A549 (cell line): Measurements from ENCODE around the gene STRADB.

Experiments
- CBX2 ChIP-seq: fragments of 200-600 bp; sonication (generic); IDR thresholded peaks from 2 replicates; pipeline ENCODE4 v1.6.1; 2016; ENCODE audit warnings: low read depth, mild to moderate bottlenecking, borderline replicate concordance
- CHD2 ChIP-seq: fragments of 150-350 bp; IDR thresholded peaks from 2 replicates; pipeline ENCODE4 v1.6.1; 2014; ENCODE audit warnings: low read length; ENCODE audit not compliant: partially characterized antibody
- EP300 ChIP-seq, 2 experiments: fragments of >200 bp; sonication (Bioruptor Twin); formaldehyde crosslinking; IDR thresholded peaks; 2 replicates in 1 of 2; 3 replicates in 1 of 2; pipeline ENCODE4 v1.6.1; 2016 to 2017
- FOSB ChIP-seq: fragments of 250-450 bp; sonication (Bioruptor Pico); IDR thresholded peaks from 2 replicates; pipeline ENCODE4 v1.5.0; 2020; ENCODE audit warnings: mild to moderate bottlenecking, moderate library complexity
- JUN ChIP-seq, 2 experiments: fragments of >200 bp; sonication (Bioruptor Twin); formaldehyde crosslinking; IDR thresholded peaks; 2 replicates in 1 of 2; 3 replicates in 1 of 2; pipeline ENCODE4 v1.6.1; 2016 to 2017
- MAFK ChIP-seq: fragments of 450-650 bp; IDR thresholded peaks from 2 replicates; pipeline ENCODE4 v1.6.1; 2014; ENCODE audit not compliant: partially characterized antibody
- MYC ChIP-seq: IDR thresholded peaks from 2 replicates; pipeline ENCODE4 v1.6.1; 2012; ENCODE audit warnings: mild to moderate bottlenecking, inconsistent platforms, low read length, improper control_type of control experiment, borderline replicate concordance
- NPAS2 ChIP-seq: fragments of 250-450 bp; sonication (Bioruptor Pico); IDR thresholded peaks from 2 replicates; pipeline ENCODE4 v1.8.0; 2022; ENCODE audit warnings: mild to moderate bottlenecking, moderate library complexity, borderline replicate concordance
- POLR2A ChIP-seq: IDR thresholded peaks from 2 replicates; pipeline ENCODE4 v1.6.1; 2012; ENCODE audit warnings: mild to moderate bottlenecking, low read length
- RCOR1 ChIP-seq: fragments of 150-350 bp; IDR thresholded peaks from 2 replicates; pipeline ENCODE4 v1.6.1; 2014; ENCODE audit warnings: antibody characterized with exemption, low read length, low read depth
- TP53 ChIP-seq: fragments of 250-450 bp; sonication (Bioruptor Pico); IDR thresholded peaks from 2 replicates; pipeline ENCODE4 v1.5.0; 2021; ENCODE audit warnings: mild to moderate bottlenecking, moderate library complexity
- TF ChIP-seq, protein P1 (sequence below): fragments of >200 bp; sonication (Bioruptor Twin); formaldehyde crosslinking; IDR thresholded peaks from 3 replicates; pipeline ENCODE4 v1.5.1; 2016

DNA sequence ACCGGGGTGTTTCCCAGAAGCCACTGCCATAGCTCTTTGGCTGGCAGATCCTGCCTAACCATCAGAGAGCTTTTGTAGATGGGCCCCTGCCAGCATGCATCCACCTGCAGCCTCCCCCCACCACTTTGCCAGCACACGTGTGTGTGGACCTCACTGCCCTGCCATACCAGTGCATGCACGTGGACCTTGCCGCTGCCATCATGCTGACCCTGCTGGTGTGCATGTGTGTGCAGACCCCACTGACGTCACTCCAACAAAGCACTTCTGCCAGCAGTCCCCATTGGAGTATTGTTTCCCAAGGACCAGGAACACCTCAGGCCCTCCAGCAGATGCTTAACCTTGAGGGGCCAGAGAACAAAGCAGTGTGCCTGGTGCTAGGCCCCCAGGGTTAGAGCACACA, 71.4 kb downstream of the STRADB start:
- TF ChIP-seq, protein P1, sequence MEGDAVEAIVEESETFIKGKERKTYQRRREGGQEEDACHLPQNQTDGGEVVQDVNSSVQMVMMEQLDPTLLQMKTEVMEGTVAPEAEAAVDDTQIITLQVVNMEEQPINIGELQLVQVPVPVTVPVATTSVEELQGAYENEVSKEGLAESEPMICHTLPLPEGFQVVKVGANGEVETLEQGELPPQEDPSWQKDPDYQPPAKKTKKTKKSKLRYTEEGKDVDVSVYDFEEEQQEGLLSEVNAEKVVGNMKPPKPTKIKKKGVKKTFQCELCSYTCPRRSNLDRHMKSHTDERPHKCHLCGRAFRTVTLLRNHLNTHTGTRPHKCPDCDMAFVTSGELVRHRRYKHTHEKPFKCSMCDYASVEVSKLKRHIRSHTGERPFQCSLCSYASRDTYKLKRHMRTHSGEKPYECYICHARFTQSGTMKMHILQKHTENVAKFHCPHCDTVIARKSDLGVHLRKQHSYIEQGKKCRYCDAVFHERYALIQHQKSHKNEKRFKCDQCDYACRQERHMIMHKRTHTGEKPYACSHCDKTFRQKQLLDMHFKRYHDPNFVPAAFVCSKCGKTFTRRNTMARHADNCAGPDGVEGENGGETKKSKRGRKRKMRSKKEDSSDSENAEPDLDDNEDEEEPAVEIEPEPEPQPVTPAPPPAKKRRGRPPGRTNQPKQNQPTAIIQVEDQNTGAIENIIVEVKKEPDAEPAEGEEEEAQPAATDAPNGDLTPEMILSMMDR: no peak
- TF ChIP-seq POLR2A (no peak), EP300 (IDR thresholded peaks at IDR 0.05) (no peak), CHD2 (no peak), FOSB (CRISPR knock-in tag) (no peak), NPAS2 (CRISPR knock-in tag) (no peak), TP53 (CRISPR knock-in tag) (no peak), JUN (IDR thresholded peaks at IDR 0.05) (no peak), MAFK (no peak), CBX2 (no peak), RCOR1 (no peak), MYC (no peak)
